Osteoblast (primary cell): ENCODE results near the gene MFN2. TPM values are rescaled to one million over a fixed set of nuclear protein-coding genes. Genes with fewer than 3 reads are reported as not detected.

Experiments used
- DNase-seq: peaks from one replicate; pipeline ENCODE4 v3.0.0; 2011; ENCODE audit warnings: low spot score, mixed read lengths; ENCODE audit not compliant: insufficient read length; ENCODE audit errors: missing footprints
- H2AFZ ChIP-seq: 2 replicates; pipeline ENCODE4 v1.6.0; 2011; ENCODE audit warnings: mild to moderate bottlenecking, low read length
- H3K27ac ChIP-seq: 2 replicates; pipeline ENCODE4 v1.5.1; 2011; ENCODE audit warnings: mild to moderate bottlenecking, low read depth, low read length, moderate library complexity
- H3K27me3 ChIP-seq: 2 replicates; pipeline ENCODE4 v1.6.0; 2012; ENCODE audit warnings: mild to moderate bottlenecking, control low read depth, inconsistent platforms, low read length, moderate library complexity; ENCODE audit not compliant: insufficient read depth
- H3K36me3 ChIP-seq: 2 replicates; pipeline ENCODE4 v1.5.1; 2011; ENCODE audit warnings: mild to moderate bottlenecking, low read length, control low read depth, moderate library complexity; ENCODE audit not compliant: insufficient read depth
- H3K4me1 ChIP-seq: 2 replicates; pipeline ENCODE4 v1.5.1; 2011; ENCODE audit warnings: mild to moderate bottlenecking, low read length, control low read depth, moderate library complexity; ENCODE audit not compliant: insufficient read depth
- H3K4me2 ChIP-seq: 2 replicates; pipeline ENCODE4 v1.6.0; 2011; ENCODE audit warnings: mild to moderate bottlenecking, low read length; ENCODE audit not compliant: insufficient read depth
- H3K4me3 ChIP-seq: fragments of 200-600 bp; sonication (generic); 3 replicates; pipeline ENCODE4 v1.5.1; 2012; ENCODE audit warnings: mild to moderate bottlenecking, low read length, inconsistent platforms; ENCODE audit not compliant: insufficient read depth
- H3K79me2 ChIP-seq: 2 replicates; pipeline ENCODE4 v1.6.0; 2012; ENCODE audit warnings: mild to moderate bottlenecking, low read length, control low read depth, inconsistent platforms; ENCODE audit not compliant: insufficient read depth
- H3K9me3 ChIP-seq: 2 replicates; pipeline ENCODE4 v1.5.1; 2011; ENCODE audit warnings: low read depth, low read length, control low read depth
- H4K20me1 ChIP-seq: 2 replicates; pipeline ENCODE4 v1.6.0; 2012; ENCODE audit warnings: mild to moderate bottlenecking, low read length, control low read depth; ENCODE audit not compliant: insufficient read depth
- total RNA-seq: library from RNA; depleted of rRNA; stranded (reverse); fragments of >200 nt; gene quantifications from 2 replicates; pipeline ENCODE4 v1.2.3, GENCODE V29; 2012
- TF ChIP-seq, protein P1 (sequence below): IDR thresholded peaks from 2 replicates; pipeline ENCODE4 v1.5.1; 2011; ENCODE audit warnings: mild to moderate bottlenecking, low read depth, low read length, moderate library complexity; ENCODE audit errors: extremely low read depth

Gene MFN2
- total RNA-seq, 1 donor: 51.0 TPM

GRCh38 chr1:12001996-12002493 is 21.8 kb downstream of the MFN2 start:
- Histone ChIP-seq H3K27ac (no peak overlapping the region), H3K36me3 (peaks cover 78% of the 10 kb centered on the region), H3K79me2 (no peaks in the 10 kb centered on the region), H3K4me1 (peaks cover 2% of the 10 kb centered on the region), H4K20me1 (no peaks in the 10 kb centered on the region), H3K27me3 (no peaks in the 10 kb centered on the region), H3K4me2 (no peak overlapping the region), H2AFZ (peak overlapping the region; percentile 16), H3K4me3 (no peak overlapping the region), H3K9me3 (no peaks in the 10 kb centered on the region)
- TF ChIP-seq, protein P1, sequence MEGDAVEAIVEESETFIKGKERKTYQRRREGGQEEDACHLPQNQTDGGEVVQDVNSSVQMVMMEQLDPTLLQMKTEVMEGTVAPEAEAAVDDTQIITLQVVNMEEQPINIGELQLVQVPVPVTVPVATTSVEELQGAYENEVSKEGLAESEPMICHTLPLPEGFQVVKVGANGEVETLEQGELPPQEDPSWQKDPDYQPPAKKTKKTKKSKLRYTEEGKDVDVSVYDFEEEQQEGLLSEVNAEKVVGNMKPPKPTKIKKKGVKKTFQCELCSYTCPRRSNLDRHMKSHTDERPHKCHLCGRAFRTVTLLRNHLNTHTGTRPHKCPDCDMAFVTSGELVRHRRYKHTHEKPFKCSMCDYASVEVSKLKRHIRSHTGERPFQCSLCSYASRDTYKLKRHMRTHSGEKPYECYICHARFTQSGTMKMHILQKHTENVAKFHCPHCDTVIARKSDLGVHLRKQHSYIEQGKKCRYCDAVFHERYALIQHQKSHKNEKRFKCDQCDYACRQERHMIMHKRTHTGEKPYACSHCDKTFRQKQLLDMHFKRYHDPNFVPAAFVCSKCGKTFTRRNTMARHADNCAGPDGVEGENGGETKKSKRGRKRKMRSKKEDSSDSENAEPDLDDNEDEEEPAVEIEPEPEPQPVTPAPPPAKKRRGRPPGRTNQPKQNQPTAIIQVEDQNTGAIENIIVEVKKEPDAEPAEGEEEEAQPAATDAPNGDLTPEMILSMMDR: no peak
- peak; percentile 79 for DNase-seq

- Histone ChIP-seq H3K27ac (no peak overlapping the region), H3K4me1 (peaks cover 2% of the 10 kb centered on the region), H2AFZ (no peak overlapping the region), H3K4me3 (no peak overlapping the region), H3K79me2 (no peaks in the 10 kb centered on the region), H4K20me1 (no peaks in the 10 kb centered on the region), H3K36me3 (peaks cover 71% of the 10 kb centered on the region), H3K9me3 (no peaks in the 10 kb centered on the region), H3K4me2 (no peak overlapping the region), H3K27me3 (no peaks in the 10 kb centered on the region)
- TF ChIP-seq, protein P1: no peak
- no peak for DNase-seq
Observed at GRCh38 chr1:12003762-12004161, 23.5 kb downstream of the MFN2 start.

GRCh38 chr1:12005488-12006166 is 25.4 kb downstream of the MFN2 start:
- Histone ChIP-seq H3K36me3 (peaks cover 72% of the 10 kb centered on the region), H3K4me3 (no peak overlapping the region), H2AFZ (no peak overlapping the region), H3K27me3 (no peaks in the 10 kb centered on the region), H3K27ac (no peak overlapping the region), H3K79me2 (no peaks in the 10 kb centered on the region), H3K9me3 (no peaks in the 10 kb centered on the region), H3K4me1 (peaks cover 2% of the 10 kb centered on the region), H3K4me2 (no peak overlapping the region), H4K20me1 (no peaks in the 10 kb centered on the region)
- DNase-seq: peak; percentile 62
- TF ChIP-seq, protein P1: no peak

DNA sequence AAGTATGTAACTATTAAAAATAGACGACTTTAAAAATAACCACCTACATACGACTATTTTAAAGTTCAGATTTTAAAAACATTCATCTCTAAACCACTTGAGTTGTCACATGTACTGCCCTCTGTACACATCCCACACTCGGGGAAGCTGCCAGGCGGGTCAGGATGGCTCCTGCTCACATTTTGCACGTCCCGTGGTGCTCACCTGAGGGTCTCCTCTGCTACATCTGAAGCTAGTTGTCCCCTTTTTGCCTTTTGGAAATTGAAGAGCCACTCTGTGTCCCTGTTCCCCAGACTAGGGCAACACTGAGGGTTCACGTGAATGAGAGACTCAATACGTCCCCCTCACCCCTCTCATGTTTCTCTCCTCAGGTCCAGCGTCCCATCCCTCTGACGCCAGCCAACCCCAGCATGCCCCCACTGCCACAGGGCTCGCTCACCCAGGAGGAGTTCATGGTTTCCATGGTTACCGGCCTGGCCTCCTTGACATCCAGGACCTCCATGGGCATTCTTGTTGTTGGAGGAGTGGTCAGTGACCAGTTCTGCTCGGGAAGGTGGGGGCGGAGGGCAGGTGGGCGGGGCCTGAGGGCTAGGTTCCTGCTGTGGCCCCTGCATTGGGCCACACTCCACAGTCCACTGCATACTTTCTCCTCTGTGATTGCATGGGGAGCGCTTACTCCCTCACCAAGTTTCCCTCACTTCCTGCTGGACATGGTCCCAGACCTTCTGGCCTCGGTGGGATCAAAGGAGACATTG is 26.1 kb downstream of the MFN2 start:
- Histone ChIP-seq H4K20me1 (no peaks in the 10 kb centered on the region), H3K4me2 (no peak overlapping the region), H3K27me3 (no peaks in the 10 kb centered on the region), H3K79me2 (no peaks in the 10 kb centered on the region), H3K4me1 (peaks cover 2% of the 10 kb centered on the region), H3K36me3 (peaks cover 73% of the 10 kb centered on the region), H3K4me3 (no peak overlapping the region), H3K27ac (no peak overlapping the region), H2AFZ (no peak overlapping the region), H3K9me3 (no peaks in the 10 kb centered on the region)
- peak; percentile 75 for DNase-seq
- TF ChIP-seq, protein P1: no peak
